Renal pelvis (tissue), 4 donors: ENCODE data around the gene PTTG2. TPM values are rescaled to one million over a fixed set of nuclear protein-coding genes. Genes with fewer than 3 reads are reported as not detected.
"Not testable (repeated sequence)": the region's sequence is repeated elsewhere in the genome, so short reads cannot be mapped to it uniquely, and the experiment has no call there.

ENCODE experiments used
- DNase-seq: peaks from one replicate; pipeline ENCODE4 v3.0.0-alpha.2; 2013
- polyA plus RNA-seq, 3 donors: library from polyadenylated mRNA; unstranded; fragments of 120-200 nt; gene quantifications; one replicate each; pipeline ENCODE4 v1.2.1, GENCODE V29; 2013; ENCODE audit not compliant: insufficient read length in 3 of 3

Gene PTTG2
- polyA plus RNA-seq, 3 donors = not detected

GRCh38 chr4:37953620-37954293, 6.4 kb upstream of the PTTG2 start:
- DNase-seq = no peak

GRCh38 chr4:37956941-37957340, 3.3 kb upstream of the PTTG2 start:
- DNase-seq = no peak

GRCh38 chr4:37958932-37959331, 1.3 kb upstream of the PTTG2 start:
- no peak for DNase-seq

GRCh38 chr4:37960679-37961450, 667 bp downstream of the PTTG2 start:
- no peak for DNase-seq

GRCh38 chr4:37964734-37965457, 4.7 kb downstream of the PTTG2 start:
- DNase-seq = no peak

- no peak for DNase-seq
Observed at GRCh38 chr4:37966044-37966443, 5.8 kb downstream of the PTTG2 start.

GRCh38 chr4:37967736-37968135, 7.5 kb downstream of the PTTG2 start:
- DNase-seq = no peak

GRCh38 chr4:37968747-37969146, 8.5 kb downstream of the PTTG2 start:
- no peak for DNase-seq

GRCh38 chr4:37970702-37971101, 10.5 kb downstream of the PTTG2 start:
- DNase-seq = no peak

GRCh38 chr4:37971202-37971601, 11.0 kb downstream of the PTTG2 start:
- no peak for DNase-seq

GRCh38 chr4:37973441-37973840, 13.2 kb downstream of the PTTG2 start:
- DNase-seq = no peak

GRCh38 chr4:37975321-37975822, 15.2 kb downstream of the PTTG2 start:
- DNase-seq = not testable (repeated sequence)

GRCh38 chr4:37976507-37976906, 16.3 kb downstream of the PTTG2 start:
- DNase-seq = no peak

- peak; percentile 85 for DNase-seq
Observed at GRCh38 chr4:37976991-37977470, 16.8 kb downstream of the PTTG2 start.

- DNase-seq = peak; percentile 59
Observed at GRCh38 chr4:37977471-37978247, 17.5 kb downstream of the PTTG2 start.

- DNase-seq = no peak
Observed at GRCh38 chr4:37978248-37978924, 18.2 kb downstream of the PTTG2 start.

- no peak for DNase-seq
Observed at GRCh38 chr4:37980246-37980645, 20.0 kb downstream of the PTTG2 start.

- no peak for DNase-seq
Observed at GRCh38 chr4:37981425-37981824, 21.2 kb downstream of the PTTG2 start.

GRCh38 chr4:37981844-37982720, 21.9 kb downstream of the PTTG2 start:
- no peak for DNase-seq

GRCh38 chr4:37982736-37983135, 22.5 kb downstream of the PTTG2 start:
- no peak for DNase-seq
